ENCODE data around the gene ACVR2B. TPM values are rescaled to one million over a fixed set of nuclear protein-coding genes. Genes with fewer than 3 reads are reported as not detected.

ACVR2B gene
- total RNA-seq, 1 donor: 1.6 TPM

DNA sequence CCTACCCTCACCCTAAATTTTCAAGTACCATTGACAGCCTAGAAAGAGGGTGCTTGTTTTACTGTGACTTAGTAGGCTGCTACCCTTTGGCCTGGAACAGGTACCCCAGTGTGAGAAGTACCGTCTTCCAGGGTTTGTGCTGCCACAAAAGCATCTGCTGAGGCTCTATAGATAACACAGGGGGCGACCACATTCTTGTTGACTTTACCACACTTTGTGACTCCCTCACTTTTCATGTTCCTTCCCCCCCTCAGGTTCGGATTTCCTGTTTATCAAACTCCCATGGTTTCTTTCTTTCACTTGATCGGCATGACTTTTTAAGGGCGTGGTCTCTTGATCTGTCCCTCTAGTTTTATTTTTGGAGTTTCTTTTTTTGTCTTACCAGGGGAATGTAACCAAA is 66.0 kb downstream of the ACVR2B start:
- no peak for DNase-seq (ENCODE audit: low read depth)
- no peak overlapping the region for H3K4me3 ChIP-seq (ENCODE audit: low read depth, low read length)
- TF ChIP-seq, protein P1, sequence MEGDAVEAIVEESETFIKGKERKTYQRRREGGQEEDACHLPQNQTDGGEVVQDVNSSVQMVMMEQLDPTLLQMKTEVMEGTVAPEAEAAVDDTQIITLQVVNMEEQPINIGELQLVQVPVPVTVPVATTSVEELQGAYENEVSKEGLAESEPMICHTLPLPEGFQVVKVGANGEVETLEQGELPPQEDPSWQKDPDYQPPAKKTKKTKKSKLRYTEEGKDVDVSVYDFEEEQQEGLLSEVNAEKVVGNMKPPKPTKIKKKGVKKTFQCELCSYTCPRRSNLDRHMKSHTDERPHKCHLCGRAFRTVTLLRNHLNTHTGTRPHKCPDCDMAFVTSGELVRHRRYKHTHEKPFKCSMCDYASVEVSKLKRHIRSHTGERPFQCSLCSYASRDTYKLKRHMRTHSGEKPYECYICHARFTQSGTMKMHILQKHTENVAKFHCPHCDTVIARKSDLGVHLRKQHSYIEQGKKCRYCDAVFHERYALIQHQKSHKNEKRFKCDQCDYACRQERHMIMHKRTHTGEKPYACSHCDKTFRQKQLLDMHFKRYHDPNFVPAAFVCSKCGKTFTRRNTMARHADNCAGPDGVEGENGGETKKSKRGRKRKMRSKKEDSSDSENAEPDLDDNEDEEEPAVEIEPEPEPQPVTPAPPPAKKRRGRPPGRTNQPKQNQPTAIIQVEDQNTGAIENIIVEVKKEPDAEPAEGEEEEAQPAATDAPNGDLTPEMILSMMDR (IDR thresholded peaks at IDR 0.05; ENCODE audit: insufficient read depth, low read length): no peak

DNA sequence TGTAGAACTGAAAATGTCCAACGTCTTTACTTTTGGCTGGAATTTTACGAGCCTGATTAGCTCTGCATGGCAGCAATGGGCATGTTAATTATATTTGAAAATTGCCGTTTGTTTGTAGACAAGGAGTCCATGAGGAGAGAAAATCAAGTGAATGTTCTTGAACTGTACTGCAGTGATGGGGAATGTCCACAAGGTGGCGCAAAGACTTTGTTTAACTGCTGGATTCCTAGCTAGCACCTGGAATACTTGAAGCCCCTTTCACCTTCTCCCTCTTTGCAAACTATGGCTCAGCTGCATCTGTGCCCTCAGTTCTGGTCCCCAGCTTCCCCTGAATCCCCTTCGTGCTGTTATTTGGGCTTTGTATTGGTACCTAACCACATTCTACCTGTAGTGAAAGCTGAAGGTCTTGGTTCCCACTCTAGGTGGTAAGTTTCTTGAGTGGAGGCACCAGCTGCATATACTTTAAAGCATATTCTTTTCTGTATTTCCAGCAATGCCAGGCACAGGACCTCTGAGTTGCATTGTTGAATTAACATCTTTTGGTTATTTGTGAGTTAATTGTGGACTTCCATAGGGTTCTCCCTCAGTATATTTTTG is 67.8 kb downstream of the ACVR2B start:
- no peak overlapping the region for H3K4me3 ChIP-seq (ENCODE audit: low read depth, low read length)
- DNase-seq (ENCODE audit: low read depth): peak; percentile 85
- TF ChIP-seq, protein P1 (IDR thresholded peaks at IDR 0.05; ENCODE audit: insufficient read depth, low read length): peak; percentile 89

DNA sequence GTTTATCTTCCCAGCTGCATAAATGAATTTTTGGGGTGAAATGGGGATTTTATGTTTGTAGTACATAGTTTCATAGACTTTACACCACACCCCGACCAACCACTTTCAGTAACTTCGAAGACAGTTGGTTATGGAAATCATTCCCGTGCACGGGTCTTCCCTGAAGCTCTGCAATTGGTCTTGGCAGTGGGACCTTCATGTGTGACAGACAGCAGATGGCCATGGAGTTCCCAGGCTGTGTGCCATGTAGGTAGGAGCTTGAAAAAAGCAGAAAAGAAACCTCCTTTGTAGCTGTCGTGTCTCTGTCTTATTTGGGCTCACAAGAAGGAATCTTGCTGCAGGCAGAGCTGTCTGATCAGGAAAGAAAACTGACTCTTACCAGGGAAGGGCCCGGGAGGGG is 68.3 kb downstream of the ACVR2B start:
- TF ChIP-seq, protein P1 (IDR thresholded peaks at IDR 0.05; ENCODE audit: insufficient read depth, low read length): no peak
- no peak for DNase-seq (ENCODE audit: low read depth)
- no peak overlapping the region for H3K4me3 ChIP-seq (ENCODE audit: low read depth, low read length)

DNA sequence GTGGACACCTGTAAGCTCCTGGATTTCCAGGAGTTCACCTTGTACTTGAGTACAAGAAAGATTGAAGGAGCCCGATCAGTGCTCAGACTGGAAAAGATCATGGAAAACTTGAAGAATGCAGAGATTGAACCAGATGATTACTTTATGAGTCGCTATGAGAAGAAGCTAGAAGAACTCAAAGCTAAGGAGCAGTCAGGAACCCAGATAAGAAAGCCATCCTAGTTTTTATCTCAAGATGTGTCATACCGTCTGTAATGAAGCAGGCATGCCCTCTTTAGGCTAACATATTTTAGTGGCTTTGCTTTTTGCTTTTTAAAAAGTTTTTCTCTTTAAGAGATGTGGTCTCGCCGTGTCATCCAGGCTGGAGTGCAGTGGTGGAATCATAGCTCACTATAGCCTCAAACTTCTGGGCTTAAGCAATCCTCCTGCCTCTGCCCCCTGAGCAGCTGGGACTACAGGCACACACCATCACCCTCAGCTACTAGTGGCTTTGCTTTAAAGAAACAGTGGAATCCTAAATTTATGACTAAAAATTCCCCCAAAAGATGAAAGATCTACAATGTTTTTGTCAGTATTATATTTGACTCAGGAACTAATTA is 70.5 kb downstream of the ACVR2B start:
- TF ChIP-seq, protein P1 (IDR thresholded peaks at IDR 0.05; ENCODE audit: insufficient read depth, low read length): no peak
- DNase-seq (ENCODE audit: low read depth): peak; percentile 36
- H3K4me3 ChIP-seq (ENCODE audit: low read depth, low read length): no peak overlapping the region

DNA sequence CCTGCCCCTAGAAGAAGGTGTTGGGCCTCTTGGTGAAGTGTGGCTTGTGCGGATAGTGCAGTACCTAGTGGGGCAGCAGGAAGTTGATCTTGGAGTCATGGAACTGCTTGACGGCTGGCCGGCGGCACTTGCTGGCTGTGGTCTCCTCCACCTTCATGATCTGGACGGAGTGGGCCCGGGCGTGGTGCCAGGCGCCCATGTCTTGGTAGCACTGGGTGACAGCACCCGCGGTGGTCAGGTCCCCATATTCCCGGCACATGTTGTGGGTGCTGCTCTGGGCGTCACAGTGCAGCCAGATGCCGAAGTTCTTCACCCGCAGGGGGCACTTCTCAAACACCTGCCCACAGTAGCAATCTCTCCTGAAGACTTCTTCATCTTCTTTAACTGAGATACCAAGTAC is 73.1 kb downstream of the ACVR2B start:
- H3K4me3 ChIP-seq (ENCODE audit: low read depth, low read length): no peak overlapping the region
- DNase-seq (ENCODE audit: low read depth): no peak
- TF ChIP-seq, protein P1 (IDR thresholded peaks at IDR 0.05; ENCODE audit: insufficient read depth, low read length): no peak

DNA sequence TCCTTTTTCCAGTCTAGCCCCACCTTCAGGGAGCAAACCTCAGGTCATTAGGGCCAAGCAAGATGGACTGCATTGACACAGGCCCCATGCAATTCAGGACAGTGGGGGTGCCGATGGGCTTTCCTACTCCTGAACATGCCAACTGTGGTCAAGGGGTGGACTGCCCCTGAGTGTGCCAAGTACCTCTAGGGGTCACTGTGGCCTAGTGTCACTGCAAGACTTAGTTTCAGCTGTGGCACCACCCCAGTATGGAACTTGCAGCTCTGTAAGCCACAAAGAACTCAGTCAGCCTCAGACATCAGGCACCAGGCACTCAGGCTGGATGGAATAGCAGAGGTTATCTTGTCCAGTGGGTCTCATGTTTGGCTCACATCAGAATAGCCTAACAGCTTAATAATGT is 74.8 kb downstream of the ACVR2B start:
- no peak for DNase-seq (ENCODE audit: low read depth)
- TF ChIP-seq, protein P1 (IDR thresholded peaks at IDR 0.05; ENCODE audit: insufficient read depth, low read length): no peak
- H3K4me3 ChIP-seq (ENCODE audit: low read depth, low read length): no peak overlapping the region

DNA sequence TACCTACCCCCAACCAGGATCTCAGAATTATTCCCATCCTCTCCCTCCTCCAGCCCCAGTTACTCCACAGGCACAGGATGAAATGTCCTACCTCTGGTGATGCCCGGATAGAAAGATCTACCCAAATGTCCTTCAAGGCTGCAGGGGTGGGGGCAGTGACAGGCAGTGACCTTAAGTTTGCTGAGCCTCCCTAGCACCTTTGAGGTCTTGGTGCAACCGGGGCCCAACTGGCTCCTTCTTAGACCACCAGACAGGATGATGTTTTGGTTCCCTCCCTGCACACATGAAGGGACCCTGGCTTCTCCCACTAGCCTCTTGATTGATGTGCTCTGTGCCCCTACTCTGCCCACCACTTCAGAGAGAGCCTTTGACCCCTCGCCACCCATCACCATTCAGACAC is 78.8 kb downstream of the ACVR2B start:
- DNase-seq (ENCODE audit: low read depth): no peak
- TF ChIP-seq, protein P1 (IDR thresholded peaks at IDR 0.05; ENCODE audit: insufficient read depth, low read length): no peak
- no peak overlapping the region for H3K4me3 ChIP-seq (ENCODE audit: low read depth, low read length)

Measured in fibroblast of the aortic adventitia (primary cell).